GM12872 (cell line): ENCODE measurements around the gene ARHGEF3.

Experiments
- TF ChIP-seq, protein P1 (sequence below): IDR thresholded peaks from 3 replicates; pipeline ENCODE4 v1.5.1; 2011; ENCODE audit warnings: low read depth, mild to moderate bottlenecking, low read length, moderate library complexity; ENCODE audit not compliant: insufficient read depth

Gene ARHGEF3

DNA sequence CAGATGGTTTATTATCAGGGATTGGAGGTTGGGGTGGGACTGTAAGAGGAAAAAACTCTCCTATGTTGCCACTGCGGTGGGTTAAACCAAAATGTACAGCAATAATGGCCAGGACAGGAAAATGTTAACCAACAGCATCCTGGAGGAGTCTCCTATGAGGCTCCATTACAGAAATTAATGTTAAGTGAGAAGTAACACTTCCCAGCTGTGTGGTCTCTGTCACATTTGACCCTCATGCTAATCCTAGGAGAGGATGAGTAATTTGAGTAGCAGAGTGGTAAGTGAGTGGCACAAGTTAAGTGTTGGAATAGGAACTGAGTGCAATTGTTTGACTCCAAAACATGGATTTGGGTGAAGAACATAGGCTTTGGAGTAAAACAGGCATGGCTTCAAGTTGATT is 39.0 kb downstream of the ARHGEF3 start:
- TF ChIP-seq, protein P1, sequence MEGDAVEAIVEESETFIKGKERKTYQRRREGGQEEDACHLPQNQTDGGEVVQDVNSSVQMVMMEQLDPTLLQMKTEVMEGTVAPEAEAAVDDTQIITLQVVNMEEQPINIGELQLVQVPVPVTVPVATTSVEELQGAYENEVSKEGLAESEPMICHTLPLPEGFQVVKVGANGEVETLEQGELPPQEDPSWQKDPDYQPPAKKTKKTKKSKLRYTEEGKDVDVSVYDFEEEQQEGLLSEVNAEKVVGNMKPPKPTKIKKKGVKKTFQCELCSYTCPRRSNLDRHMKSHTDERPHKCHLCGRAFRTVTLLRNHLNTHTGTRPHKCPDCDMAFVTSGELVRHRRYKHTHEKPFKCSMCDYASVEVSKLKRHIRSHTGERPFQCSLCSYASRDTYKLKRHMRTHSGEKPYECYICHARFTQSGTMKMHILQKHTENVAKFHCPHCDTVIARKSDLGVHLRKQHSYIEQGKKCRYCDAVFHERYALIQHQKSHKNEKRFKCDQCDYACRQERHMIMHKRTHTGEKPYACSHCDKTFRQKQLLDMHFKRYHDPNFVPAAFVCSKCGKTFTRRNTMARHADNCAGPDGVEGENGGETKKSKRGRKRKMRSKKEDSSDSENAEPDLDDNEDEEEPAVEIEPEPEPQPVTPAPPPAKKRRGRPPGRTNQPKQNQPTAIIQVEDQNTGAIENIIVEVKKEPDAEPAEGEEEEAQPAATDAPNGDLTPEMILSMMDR, result no peak

DNA sequence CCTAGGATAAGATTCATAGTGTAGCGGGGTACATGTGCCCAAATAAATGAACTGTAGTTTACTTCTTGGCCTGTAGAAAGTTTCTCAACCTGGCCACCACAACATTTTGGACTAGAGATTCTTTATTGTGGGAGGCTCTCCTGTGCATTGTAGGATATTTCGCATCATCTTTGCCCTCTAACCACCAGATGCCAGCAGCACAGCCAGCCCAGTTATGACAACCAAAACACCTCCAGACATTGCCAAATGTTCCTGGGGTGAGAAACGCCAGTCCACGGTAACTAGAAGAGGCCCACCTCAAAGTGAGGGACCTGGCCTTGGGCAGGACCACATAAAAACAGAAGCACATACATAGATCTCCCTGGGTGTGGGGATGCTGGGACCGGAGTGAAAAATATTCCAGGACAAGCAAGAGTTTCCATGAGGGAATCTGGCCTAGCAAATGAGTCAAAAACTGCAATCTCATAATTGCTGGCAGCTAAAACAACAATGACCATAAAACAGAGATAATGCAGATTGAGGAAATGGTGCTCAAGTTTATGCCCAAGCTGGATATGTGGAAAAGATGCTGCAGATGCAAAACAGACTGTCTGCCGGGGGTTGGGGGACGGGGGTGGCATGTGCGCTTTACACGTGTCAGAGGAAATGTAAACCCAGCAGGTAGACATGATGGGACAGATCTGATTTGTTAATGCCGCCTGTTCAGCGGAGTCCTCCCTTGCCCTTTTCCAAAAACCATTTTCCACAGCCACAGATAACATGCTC is 39.7 kb downstream of the ARHGEF3 start:
- TF ChIP-seq, protein P1, result no peak

DNA sequence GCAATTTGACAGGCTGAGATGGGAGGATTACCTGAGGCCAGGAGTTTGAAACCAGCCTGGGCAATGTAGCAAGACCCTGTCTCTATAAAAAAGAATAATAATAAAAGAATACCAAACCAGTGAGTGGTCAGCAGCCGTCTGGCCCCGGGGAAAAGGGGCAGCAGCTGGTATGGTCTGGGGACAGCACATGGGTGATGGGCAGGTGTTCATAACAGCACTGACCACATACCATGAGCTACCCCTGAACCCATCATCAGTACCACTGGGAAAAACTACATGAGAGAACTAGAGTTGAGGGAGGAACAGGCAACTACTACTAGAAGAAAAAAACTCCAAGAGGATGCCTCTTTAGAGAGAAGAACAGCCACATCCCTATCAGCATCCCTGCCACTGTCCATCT is 40.7 kb downstream of the ARHGEF3 start:
- TF ChIP-seq, protein P1, result no peak

DNA sequence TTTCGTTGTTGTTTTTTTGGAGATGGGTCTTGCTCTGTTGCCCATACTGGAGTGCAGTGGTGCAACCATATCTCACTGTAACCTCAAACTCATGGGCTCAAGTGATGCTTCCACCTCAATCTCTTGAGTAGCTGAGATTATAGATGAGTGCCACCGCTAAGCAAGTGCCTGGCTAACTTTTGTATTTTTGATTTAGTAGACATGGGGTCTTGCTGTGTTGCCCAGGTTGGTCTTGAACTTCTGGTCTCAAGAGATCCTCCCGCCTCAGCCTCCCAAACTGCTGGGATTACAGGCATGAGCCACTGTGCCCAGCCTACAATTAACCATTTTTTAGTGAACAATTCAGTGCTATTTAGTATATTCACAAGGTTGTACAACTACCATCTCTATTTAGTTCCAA is 42.2 kb downstream of the ARHGEF3 start:
- TF ChIP-seq, protein P1, result no peak

DNA sequence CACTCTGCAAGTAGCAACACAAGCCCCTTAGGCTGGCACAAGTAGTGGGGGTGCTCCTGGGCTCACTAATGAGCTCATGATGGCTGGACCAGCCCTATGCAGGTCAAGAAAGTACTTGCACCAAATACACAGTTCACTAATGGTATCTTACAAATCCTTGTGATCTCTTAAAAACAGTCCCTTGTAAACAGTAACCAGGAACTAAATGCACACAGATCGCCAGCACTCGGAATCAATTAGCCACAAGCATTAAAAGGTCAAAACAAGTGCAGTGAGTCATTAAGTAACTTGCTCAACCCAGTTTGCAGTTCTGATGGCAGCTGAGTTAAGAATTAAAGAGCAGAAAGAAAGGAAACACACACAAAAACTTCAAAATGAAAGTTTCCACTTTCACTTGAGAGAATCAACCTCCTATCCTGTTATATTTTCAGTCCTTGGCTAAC is 43.2 kb downstream of the ARHGEF3 start:
- TF ChIP-seq, protein P1, result no peak

DNA sequence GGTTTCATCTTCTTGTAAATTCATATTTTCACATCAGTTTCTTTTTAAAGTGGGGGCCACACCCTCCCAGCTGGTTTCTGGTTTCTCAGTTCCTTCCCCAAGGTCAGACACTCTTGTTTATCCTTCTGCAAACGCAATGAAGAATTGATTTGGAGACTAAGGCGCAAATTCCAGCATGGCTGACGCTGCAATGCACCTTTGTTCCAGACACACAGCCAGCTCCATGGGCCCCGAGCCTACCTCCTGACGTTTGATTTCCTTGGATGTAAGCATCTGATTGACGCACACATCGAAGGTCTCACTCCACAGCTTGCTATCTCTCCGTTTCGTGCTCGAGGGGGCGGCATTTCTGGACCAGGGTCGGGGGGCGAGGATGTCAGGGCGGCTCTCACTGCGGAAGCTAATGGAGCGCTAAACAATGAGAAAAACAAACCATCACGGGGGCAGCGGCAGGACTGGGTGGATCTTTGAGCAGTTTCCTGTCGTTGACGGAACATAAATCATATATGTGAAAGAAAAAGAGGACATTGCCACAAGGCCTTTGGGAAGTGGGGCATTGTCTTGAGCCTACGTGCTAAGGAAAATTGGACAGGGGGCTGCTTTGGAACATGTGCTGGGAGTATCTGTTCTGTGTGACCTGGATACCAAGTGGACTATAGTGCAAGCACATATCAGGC is 46.9 kb downstream of the ARHGEF3 start:
- TF ChIP-seq, protein P1, result no peak

DNA sequence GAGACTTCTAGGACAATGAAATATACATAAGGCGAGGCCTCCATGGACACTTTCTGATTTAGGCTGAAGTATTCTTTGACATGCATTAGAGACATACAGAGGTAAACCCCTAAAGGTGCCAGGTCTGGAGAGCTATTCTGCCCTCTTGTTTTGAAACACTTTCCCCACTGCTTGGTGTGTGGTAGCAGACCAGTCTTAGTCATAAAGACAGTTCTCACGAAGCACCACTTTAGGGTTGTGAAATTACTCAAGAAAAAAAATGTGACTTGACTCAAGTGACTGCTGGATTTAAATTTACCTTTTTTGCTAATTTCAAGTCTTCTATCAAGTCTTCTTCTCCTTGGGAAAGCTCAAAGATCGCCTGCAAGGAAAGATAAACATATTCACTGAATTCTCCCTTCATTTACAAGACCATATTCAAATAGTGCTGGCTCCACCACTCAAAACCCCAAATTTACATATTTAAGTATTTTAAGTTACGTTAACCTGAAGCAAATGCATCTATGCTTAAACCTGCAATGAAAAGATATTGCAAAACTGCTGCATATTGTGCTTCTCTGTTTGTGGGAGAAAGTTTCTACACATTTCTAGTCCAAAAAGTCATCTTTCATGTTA is 48.4 kb downstream of the ARHGEF3 start:
- TF ChIP-seq, protein P1, result no peak
